ENCODE results near the gene DCAF10.

Gene DCAF10

GRCh38 chr9:37801287-37801850 is 772 bp downstream of the DCAF10 start:
- no peak for TF ChIP-seq CTCF (IDR thresholded peaks at IDR 0.05)

GRCh38 chr9:37801959-37802711 is 1.5 kb downstream of the DCAF10 start:
- no peak for TF ChIP-seq CTCF (IDR thresholded peaks at IDR 0.05)

- no peak for TF ChIP-seq CTCF (IDR thresholded peaks at IDR 0.05)
Measured at GRCh38 chr9:37806271-37806670, 5.7 kb downstream of the DCAF10 start.

- TF ChIP-seq CTCF (IDR thresholded peaks at IDR 0.05): no peak
Measured at GRCh38 chr9:37811906-37812476, 11.4 kb downstream of the DCAF10 start.

GRCh38 chr9:37812773-37813379 is 12.3 kb downstream of the DCAF10 start:
- TF ChIP-seq CTCF (IDR thresholded peaks at IDR 0.05): no peak

GRCh38 chr9:37818849-37819248 is 18.3 kb downstream of the DCAF10 start:
- TF ChIP-seq CTCF (IDR thresholded peaks at IDR 0.05): no peak

- no peak for TF ChIP-seq CTCF (IDR thresholded peaks at IDR 0.05)
Measured at GRCh38 chr9:37820142-37820541, 19.5 kb downstream of the DCAF10 start.

Data from LNCAP (cell line).